GM21717 (cell line): ENCODE measurements around the gene CFAP92.
"Not testable (repeated sequence)": the region's sequence is repeated elsewhere in the genome, so short reads cannot be mapped to it uniquely, and the experiment has no call there.

Experiments used
- ATAC-seq: cut with Tn5 transposase; IDR thresholded peaks from one replicate; pipeline ENCODE4 v1.9.1; 2021; ENCODE audit warnings: mild to moderate bottlenecking, moderate library complexity; ENCODE audit not compliant: unreplicated experiment

CFAP92 gene

DNA sequence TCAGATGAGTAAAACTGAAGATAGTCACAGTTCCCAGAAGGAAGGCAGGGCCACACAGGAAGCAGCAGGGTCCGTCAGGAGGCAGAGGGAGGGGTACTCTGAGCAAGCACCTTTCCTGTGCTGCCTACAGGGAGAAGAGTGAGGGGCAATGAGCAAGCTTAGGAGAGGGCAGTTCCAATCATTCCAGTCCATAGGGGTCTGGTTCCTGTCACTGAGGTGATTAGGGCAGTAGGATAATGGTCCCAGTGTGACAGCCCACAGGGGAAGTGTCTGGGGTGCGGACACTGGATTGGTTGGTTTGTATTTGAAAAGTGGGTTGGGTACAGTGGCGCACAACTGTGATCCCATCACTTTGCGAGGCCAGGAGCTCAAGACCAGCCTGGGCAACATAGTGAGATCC, 121.6 kb downstream of the CFAP92 start:
- no peak for ATAC-seq

DNA sequence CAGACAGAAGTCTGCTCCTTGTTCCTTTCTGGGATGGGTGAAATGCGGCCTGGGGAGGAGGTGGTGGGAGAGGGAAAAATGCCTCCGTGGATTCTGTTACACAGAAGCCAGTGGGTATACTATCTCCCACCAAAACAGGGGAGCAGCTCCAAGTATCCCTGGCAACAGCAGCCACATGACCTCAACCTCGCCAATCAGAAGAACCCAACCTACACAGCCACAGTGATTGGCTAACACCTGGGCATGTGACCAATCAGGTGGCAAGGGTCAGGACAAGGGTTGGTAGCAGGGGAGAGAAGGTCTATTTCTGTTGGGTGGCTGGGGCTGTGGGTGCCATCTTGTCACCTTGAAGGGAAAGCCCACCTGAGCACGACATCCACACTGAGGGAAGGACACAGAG, 123.5 kb downstream of the CFAP92 start:
- no peak for ATAC-seq

DNA sequence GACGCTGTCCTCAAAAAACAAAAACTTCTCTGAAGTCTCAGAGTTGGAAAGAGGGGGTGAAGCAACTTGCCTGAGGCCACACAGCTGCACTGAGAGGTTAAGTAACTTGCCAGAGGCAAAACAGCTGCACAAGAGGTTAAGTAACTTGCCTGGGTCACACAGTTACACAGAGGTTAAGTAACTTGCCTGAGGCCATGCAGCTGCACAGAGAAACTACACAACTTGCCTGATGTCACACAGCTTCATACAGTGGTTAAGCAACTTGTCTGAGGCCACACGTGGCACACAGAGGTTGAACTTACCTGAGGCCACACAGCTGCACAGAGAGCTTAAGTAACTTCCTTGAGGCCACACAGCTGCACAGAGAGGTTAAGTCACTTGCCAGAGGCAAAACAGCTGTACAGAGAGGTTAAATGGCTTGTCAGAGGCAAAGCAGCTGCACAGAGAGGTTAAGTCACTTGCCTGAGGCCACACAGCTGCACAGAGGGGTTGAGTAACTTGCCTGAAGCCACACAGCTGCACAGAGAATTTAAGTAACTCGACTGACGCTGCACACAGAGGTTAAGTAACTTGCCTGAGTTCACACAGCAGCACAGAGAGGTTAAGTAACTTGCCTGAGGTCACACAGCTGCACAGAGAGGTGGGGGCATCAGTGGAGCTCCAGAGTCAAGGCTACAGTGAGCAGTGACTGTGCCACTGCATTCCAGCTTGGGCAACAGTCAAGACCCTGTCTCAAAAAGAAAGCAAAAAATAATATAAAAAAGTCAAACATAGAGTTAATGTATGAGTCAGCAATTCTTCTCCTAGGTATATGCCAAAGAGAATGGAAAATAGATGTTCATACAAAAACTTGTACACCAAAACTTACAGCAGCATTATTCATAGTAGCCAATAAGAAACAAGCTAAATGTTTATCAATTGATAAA, 126.4 kb downstream of the CFAP92 start:
- no peak for ATAC-seq

DNA sequence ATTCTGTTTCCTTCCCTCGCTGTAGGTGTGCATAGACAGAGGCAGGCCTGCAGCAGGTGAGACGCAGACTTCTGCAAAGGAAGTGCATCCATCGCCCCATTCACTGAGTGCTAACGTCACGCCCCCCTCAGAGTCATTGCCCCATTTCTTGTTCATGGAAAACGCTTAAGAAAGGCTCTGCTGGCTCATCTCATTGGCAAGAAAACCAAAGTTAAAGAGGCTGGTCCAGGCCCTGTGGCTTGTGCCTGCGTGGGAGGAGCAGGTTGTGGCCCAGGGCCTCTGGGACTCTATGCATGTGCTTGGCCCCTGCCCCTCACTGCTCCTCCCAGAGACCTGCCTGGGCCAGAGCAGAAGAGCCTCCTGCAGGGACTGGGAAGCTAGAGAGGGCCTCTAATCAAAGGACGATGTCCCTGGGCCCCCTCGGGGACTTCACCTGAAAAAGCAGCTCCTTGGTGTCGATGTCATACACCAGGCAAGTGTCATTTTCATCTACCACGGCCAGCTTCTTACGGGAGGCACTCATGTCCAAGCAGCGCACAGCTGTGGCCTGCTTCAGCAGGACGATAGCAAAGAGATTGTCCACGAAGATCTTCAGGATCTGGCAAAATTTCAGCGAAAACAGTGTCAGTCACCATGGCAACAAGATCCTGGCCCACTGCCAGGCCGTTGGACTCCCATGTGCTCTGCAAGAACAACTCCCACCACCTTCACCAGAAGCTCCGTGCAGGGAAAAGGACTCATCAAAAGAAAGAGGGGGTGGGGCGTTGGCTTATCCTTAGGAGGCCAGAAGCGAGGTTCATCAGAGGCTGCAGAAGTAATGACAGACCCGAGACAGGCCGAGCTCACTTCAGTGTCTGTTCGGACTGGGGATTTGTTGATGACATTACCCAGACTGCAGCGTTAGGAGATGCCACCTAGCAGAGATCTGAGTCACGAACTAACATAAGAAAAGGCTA, 128.7 kb downstream of the CFAP92 start:
- ATAC-seq = not testable (repeated sequence)

DNA sequence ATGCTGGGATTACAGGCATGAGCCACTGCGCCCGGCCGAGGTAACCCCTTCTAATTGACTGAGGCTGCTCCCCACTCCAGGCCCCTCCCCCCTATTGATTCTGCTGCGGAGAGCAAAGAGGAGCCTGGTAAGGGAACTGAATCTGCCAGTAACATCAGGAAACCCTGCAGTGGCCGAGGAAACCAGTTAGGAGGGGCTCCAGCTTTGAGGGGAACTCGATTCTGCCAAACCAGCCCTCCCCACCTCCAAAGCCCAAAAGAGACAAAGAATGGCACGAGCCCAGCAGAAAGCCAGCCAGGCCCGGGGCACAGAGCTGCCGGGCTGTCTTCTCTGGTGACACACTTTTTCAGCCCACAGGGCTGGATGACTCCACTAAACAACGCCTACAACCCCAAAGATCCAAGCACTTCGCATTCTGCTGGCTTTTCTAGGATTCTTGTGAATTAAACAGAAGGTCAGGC, 129.5 kb downstream of the CFAP92 start:
- no peak for ATAC-seq

DNA sequence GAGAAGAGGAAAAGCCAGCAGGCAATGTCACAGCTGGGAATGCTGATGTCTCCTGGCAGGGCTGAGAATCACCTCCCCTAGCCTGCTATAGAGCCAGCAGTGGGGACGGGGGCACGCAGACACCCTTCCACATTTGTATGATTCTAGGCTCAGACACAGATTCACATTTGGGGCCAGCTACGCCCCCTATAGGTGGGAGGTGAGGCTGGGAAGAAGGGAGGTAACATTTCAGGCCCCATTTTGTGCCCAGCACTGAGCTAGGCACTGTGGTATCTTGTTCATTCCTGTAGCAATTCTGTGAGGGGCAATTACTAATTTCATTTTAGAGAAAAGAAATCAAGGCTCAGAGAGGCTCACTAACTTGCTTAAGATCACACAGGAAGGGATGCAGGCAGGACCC, 130.3 kb downstream of the CFAP92 start:
- ATAC-seq = no peak

DNA sequence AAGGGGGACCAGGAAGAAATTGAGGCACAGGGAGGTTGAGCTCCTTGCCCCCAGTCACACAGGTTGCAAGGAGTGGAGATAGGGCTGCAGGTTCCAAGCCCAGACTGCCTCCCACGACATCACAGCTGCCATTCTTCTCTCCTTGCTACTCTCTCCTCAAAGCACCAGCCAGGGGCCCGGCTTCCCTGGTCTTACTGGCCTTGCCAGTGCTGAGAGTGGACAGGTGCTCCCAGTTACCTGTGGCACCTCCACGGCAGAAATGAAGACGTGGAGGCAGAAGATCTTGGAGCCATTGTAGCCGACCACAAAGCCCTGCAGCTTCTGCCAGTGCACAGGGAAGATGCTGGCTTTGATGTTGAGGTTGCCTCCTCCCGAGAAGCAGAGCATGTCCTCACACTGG, 132.4 kb downstream of the CFAP92 start:
- ATAC-seq = no peak
